Testis (tissue), 2 donors: ENCODE results near the gene DCUN1D5.

Experiments
- CTCF ChIP-seq, 3 experiments: fragments of 450-650 bp in 2 of 3; fragments of 200-600 bp in 1 of 3; sonication (generic) in 1 of 3; IDR thresholded peaks; one replicate each; pipeline ENCODE4 v1.5.1; 2016 to 2019; ENCODE audit warnings: antibody characterized with exemption in 3 of 3, mild to moderate bottlenecking in 2 of 3, moderate library complexity in 1 of 3
- POLR2A ChIP-seq: fragments of 450-650 bp; IDR thresholded peaks from one replicate; pipeline ENCODE4 v1.6.1; 2017; ENCODE audit warnings: antibody characterized with exemption, mild to moderate bottlenecking, moderate library complexity

GRCh38 chr11:103061656-103062055, 30.3 kb downstream of the DCUN1D5 start:
- TF ChIP-seq CTCF (IDR thresholded peaks at IDR 0.05): no peak
- no peak for TF ChIP-seq POLR2A
